Activated CD4-positive, alpha-beta T cell treated with anti-CD3 and anti-CD28 coated beads, Interleukin-2, Interleukin-6, amounts not matched to agents 100 ng/mL and 50 ng/mL, durations not matched to agents 16 hours and 8 hours (primary cell): ENCODE results near the gene RC3H2.
"Not testable (repeated sequence)": the region's sequence is repeated elsewhere in the genome, so short reads cannot be mapped to it uniquely, and the experiment has no call there.

ENCODE experiments used
- DNase-seq: peaks from one replicate; pipeline ENCODE4 v3.0.0-alpha.2; 2020

RC3H2 gene

GRCh38 chr9:122844137-122844536, 61.0 kb downstream of the RC3H2 start:
- no peak for DNase-seq

GRCh38 chr9:122841501-122841900, 63.7 kb downstream of the RC3H2 start:
- DNase-seq: no peak

GRCh38 chr9:122838441-122838840, 66.7 kb downstream of the RC3H2 start:
- DNase-seq: not testable (repeated sequence)

- DNase-seq: no peak
Observed at GRCh38 chr9:122837266-122837850, 67.8 kb downstream of the RC3H2 start.

GRCh38 chr9:122835313-122835731, 69.8 kb downstream of the RC3H2 start:
- peak; percentile 38 for DNase-seq

GRCh38 chr9:122832194-122832593, 73.0 kb downstream of the RC3H2 start:
- no peak for DNase-seq

GRCh38 chr9:122828965-122829284, 76.2 kb downstream of the RC3H2 start:
- not testable (repeated sequence) for DNase-seq

- no peak for DNase-seq
Observed at GRCh38 chr9:122827761-122828093, 77.4 kb downstream of the RC3H2 start.

GRCh38 chr9:122822938-122823337, 82.2 kb downstream of the RC3H2 start:
- DNase-seq: no peak

GRCh38 chr9:122822056-122822455, 83.1 kb downstream of the RC3H2 start:
- no peak for DNase-seq

GRCh38 chr9:122821278-122821943, 83.7 kb downstream of the RC3H2 start:
- no peak for DNase-seq

- no peak for DNase-seq
Observed at GRCh38 chr9:122820490-122820845, 84.7 kb downstream of the RC3H2 start.

GRCh38 chr9:122819791-122820489, 85.2 kb downstream of the RC3H2 start:
- DNase-seq: no peak

- DNase-seq: no peak
Observed at GRCh38 chr9:122819326-122819725, 85.8 kb downstream of the RC3H2 start.

- DNase-seq: peak; percentile 58
Observed at GRCh38 chr9:122816163-122816867, 88.8 kb downstream of the RC3H2 start.

GRCh38 chr9:122815544-122815943, 89.6 kb downstream of the RC3H2 start:
- no peak for DNase-seq

- no peak for DNase-seq
Observed at GRCh38 chr9:122814545-122814944, 90.6 kb downstream of the RC3H2 start.

GRCh38 chr9:122812736-122813135, 92.4 kb downstream of the RC3H2 start:
- DNase-seq: no peak

- peak; percentile 79 for DNase-seq
Observed at GRCh38 chr9:122810306-122810946, 94.7 kb downstream of the RC3H2 start.

- not testable (repeated sequence) for DNase-seq
Observed at GRCh38 chr9:122809261-122809660, 95.9 kb downstream of the RC3H2 start.

- peak; percentile 36 for DNase-seq
Observed at GRCh38 chr9:122808141-122808540, 97.0 kb downstream of the RC3H2 start.

- DNase-seq: peak; percentile 84
Observed at GRCh38 chr9:122807271-122807900, 97.8 kb downstream of the RC3H2 start.

- peak; percentile 47 for DNase-seq
Observed at GRCh38 chr9:122806661-122807060, 98.5 kb downstream of the RC3H2 start.
